Right lung (tissue), 5 donors: ENCODE measurements around the gene FIG4. TPM values are rescaled to one million over a fixed set of nuclear protein-coding genes. Genes with fewer than 3 reads are reported as not detected.
"Not testable (repeated sequence)": the region's sequence is repeated elsewhere in the genome, so short reads cannot be mapped to it uniquely, and the experiment has no call there.

ENCODE experiments used
- DNase-seq, 2 donors: peaks; one replicate each; pipeline ENCODE4 v3.0.0-alpha.2; 2013
- polyA plus RNA-seq, 5 donors: library from polyadenylated mRNA; unstranded; fragments of 120-200 nt; gene quantifications; one replicate each; pipeline versions ENCODE4 v1.2.1 to v1.2.3, GENCODE V29; 2013; ENCODE audit warnings: inconsistent platforms in 1 of 5, low replicate concordance in 1 of 5; ENCODE audit not compliant: insufficient read length in 5 of 5, insufficient read depth in 1 of 5

FIG4 gene
- polyA plus RNA-seq, 5 donors, result 16.0 to 23.6 (median 21.6) TPM

GRCh38 chr6:109759098-109759955 lies 68.2 kb downstream of the FIG4 start:
- no peak for DNase-seq

- DNase-seq, result no peak
These were observed 69.1 kb downstream of the FIG4 start for GRCh38 chr6:109760208-109760607.

- DNase-seq, result no peak
These were observed 71.1 kb downstream of the FIG4 start for GRCh38 chr6:109762166-109762565.

GRCh38 chr6:109762769-109763441 lies 71.8 kb downstream of the FIG4 start:
- DNase-seq, result no peak

- DNase-seq, result no peak
These were observed 75.1 kb downstream of the FIG4 start for GRCh38 chr6:109766167-109766566.

- no peak for DNase-seq
These were observed 76.9 kb downstream of the FIG4 start for GRCh38 chr6:109767961-109768360.

- no peak for DNase-seq
These were observed 77.4 kb downstream of the FIG4 start for GRCh38 chr6:109768485-109768884.

- no peak for DNase-seq
These were observed 78.1 kb downstream of the FIG4 start for GRCh38 chr6:109769213-109769612.

- DNase-seq, result no peak
These were observed 79.0 kb downstream of the FIG4 start for GRCh38 chr6:109770047-109770446.

GRCh38 chr6:109770779-109771178 lies 79.7 kb downstream of the FIG4 start:
- no peak for DNase-seq

GRCh38 chr6:109771939-109772755 lies 81.1 kb downstream of the FIG4 start:
- DNase-seq, result not testable (repeated sequence)

- no peak for DNase-seq
These were observed 81.9 kb downstream of the FIG4 start for GRCh38 chr6:109772883-109773431.

GRCh38 chr6:109781001-109781400 lies 89.9 kb downstream of the FIG4 start:
- DNase-seq, result no peak

- DNase-seq, result no peak
These were observed 91.4 kb downstream of the FIG4 start for GRCh38 chr6:109782491-109782999.

- no peak for DNase-seq
These were observed 92.3 kb downstream of the FIG4 start for GRCh38 chr6:109783250-109783986.

GRCh38 chr6:109787312-109787711 lies 96.2 kb downstream of the FIG4 start:
- DNase-seq, result no peak

- DNase-seq, result no peak
These were observed 97.6 kb downstream of the FIG4 start for GRCh38 chr6:109788687-109789086.

- no peak for DNase-seq
These were observed 99.0 kb downstream of the FIG4 start for GRCh38 chr6:109790131-109790530.

- DNase-seq, result no peak
These were observed 100.2 kb downstream of the FIG4 start for GRCh38 chr6:109791301-109791700.

GRCh38 chr6:109793021-109793420 lies 101.9 kb downstream of the FIG4 start:
- no peak for DNase-seq

GRCh38 chr6:109793792-109794191 lies 102.7 kb downstream of the FIG4 start:
- peak; percentile 13 to 32 for DNase-seq
